Measurements from ENCODE around the gene LMF1.
"Not testable (repeated sequence)": the region's sequence is repeated elsewhere in the genome, so short reads cannot be mapped to it uniquely, and the experiment has no call there.

The LMF1 gene

DNA sequence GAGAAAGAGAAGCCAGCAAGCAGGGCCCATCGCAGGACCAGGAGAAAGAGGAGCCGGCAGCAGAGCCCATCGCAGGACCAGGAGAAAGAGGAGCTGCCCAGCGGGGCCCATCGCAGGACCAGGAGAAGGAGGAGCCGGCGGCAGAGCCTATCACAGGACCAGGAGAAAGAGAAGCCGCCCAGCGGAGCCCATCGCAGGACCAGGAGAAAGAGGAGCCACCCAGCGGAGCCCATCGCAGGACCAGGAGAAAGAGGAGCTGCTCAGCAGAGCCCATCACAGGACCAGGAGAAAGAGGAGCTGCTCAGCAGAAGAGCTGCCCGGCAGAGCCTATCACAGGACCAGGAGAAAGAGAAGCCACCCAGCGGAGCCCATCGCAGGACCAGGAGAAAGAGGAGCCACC is 88.1 kb downstream of the LMF1 start:
- DNase-seq (ENCODE audit: low read depth in 2 of 3, low spot score in 1 of 3): not testable (repeated sequence)

DNA sequence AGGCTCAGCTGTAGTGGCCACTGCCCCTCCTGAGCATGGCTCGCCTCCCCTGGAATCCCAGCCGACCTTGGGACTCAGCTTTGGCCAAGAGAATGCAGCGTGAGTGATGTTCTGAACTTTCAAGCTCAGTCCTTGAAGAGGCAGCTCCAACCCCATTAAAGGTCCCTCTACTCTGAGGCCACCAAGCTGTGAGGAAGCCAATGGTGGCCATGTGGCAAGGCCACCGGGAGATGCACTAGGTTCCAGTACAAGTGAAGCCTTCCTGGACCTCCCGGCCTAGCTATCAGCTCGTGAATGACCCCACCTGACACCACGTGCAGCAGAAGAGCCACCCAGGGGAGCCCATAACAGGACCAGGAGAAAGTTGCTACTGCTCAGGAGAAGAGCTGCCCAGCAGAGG is 88.5 kb downstream of the LMF1 start:
- DNase-seq (ENCODE audit: low read depth in 2 of 3, low spot score in 1 of 3): no peak

DNA sequence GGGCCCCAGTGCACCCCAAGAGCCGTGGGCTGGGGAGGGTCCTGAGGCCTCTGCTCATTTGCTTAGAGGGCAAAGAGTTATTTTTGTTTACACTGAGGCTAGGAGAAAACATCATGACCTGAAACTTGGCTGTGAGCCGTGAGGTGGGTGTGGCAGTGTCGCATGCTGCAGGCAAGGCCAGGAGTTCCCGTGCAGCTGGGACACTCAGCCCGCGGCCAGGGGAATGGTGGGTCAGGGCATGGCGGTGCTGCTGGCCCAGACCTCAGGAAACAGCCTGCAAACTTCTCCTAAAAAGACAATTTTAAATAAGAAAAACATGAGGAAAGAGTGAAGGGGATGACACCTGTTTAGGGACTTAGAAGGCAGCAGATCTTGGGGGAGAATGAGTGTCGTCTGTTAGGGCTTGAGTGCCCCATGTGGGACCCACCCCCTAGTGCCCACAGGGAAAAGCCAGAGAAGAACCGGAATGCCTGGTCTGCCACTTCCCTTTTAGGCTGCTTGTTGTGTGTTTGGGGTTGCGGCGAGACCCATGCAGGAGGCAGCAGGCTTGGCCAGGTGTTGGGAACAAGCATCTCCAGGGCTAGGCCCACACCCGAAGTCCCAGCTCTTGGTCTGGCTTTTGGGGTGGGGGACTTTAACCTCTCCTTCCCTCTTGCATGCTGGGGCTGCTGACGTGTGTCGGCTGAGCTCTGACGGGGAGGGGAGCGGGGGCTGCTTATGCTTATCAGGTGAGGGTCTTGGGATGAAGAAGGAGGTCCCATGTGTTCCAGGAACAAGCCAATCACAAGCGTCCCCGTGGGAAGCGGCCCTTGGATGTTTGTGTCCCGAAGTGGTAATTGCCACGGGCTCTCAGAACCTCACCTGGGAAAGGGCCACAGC is 89.3 kb downstream of the LMF1 start:
- DNase-seq (ENCODE audit: low read depth in 2 of 3, low spot score in 1 of 3): no peak

DNA sequence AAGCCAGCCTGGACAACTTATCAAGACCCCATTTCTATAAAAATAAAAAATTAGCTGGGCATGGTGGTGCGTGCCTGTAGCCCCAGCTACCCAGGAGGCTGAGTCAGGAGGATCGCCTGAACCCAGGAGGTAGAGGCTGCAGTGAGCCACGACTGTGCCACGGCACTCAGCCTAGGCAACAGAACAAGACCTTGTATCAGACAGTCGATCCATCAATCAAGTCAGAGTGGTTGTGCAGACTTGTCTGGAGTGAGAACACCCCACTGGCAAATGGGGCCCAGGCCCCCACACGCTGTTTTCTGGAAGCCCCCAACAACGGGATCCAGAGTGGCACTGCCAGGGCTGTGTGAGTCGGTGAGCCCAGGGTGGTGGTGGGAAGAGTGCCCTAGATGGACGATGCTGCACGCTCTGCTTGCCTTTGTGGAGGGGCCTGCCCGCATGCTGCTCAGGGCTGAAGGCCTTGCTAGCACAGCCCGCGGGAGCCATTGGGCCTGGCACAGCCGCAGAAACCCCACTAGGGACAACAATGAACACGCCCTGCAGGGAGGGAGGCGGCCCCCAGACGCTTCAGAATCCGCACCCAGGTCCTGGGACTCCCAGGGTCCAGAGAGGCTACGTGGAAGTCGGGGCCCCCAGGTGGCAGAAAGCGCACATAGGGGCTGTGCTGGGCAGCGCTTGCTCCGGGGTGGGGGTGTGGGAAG is 90.2 kb downstream of the LMF1 start:
- DNase-seq (ENCODE audit: low read depth in 2 of 3, low spot score in 1 of 3): no peak

DNA sequence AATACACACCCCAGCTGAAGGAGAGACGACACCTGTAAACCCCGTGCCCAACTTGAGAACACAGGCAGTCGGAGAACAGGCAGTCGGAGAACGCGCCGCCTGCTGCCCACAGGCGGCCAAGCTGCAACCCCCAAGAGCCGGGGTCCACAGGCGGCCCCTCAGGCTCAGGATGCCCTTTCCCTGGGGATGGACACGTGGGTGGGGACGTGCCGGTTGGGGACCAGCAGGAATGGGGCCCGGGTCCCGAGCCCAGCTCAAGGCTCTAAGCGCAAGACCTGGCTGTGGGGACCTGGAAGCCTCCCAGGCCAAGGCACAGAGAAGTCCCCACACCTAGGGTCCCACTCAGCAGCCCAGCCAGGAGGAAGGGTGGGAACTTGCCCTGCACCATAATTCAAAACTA is 90.8 kb downstream of the LMF1 start:
- DNase-seq (ENCODE audit: low read depth in 2 of 3, low spot score in 1 of 3): no peak

DNA sequence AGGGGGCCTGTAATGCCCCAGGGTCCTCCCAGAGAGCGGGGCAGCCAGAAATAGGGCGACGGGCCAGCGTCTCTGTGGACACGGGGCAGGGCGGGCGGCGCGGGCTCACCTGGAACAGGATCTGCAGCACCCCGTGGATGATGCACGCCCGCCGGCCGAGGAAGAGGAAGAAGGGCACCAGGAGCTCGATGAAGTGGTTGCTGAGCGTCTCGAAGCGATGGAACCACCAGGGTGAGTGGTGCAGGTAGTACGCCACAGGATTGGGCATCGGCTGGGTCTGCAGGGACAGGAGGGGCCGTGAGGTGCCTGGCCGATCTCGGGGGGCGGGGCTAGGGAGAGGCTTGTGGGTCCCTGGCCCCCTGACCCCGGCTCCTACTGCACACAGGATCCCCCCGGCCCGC is 91.3 kb downstream of the LMF1 start:
- DNase-seq (ENCODE audit: low read depth in 2 of 3, low spot score in 1 of 3): no peak

DNA sequence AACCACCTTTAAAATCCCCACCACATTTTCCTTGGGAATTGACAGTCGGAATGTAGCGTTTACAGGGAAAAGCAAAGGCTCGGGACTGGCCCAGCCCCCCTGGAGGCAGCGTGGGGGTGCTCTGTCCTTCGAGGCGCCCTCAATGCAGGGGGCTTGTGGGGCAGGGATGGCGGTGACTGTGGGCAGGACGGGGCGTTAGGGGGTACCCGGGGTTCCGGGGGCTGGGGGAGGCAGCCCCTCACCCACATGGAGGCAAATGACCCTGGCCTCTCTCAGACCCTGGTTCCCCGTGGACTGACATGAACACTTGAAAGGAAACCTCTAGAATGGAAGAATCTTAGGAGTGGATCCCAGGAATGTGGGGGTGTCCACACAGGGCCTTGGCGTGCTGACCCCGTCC is 91.9 kb downstream of the LMF1 start:
- no peak for DNase-seq (ENCODE audit: low read depth in 2 of 3, low spot score in 1 of 3)

DNA sequence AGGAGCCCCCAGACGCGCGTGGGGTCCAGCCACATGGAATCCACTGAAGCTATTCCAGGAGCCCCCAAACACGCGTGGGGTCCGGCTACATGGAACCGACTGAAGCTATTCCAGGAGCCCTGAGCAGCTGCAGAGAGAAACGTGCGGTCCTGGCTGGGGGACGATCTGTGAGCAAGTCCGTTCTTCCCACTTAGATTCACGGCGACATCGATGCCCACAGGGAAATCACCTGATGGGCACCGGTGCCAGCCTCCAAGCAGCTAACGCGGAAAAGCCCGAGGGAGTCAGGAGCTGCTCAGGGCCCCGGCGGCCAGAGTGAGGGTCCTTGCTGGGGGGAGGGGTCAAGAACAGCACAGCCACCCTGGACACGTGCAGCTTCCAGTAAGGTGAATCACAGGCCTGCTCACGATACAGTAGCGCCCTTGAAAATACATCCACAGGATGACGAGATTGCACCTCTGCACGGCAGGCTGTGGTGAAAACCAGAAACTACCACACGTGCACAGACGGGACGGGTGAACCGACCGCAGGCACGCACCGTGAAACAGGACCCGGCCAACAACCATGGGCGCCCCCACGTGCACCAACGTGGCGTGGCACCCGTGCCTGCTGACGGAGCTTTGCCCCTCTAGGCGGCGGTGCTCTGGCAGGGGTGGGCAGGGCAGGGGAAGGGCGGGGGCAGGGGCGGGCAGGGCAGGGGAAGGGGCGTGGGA is 92.6 kb downstream of the LMF1 start:
- peak in 2 of 3 donors; percentile 5 to 7 for DNase-seq (ENCODE audit: low read depth in 2 of 3, low spot score in 1 of 3)

DNA sequence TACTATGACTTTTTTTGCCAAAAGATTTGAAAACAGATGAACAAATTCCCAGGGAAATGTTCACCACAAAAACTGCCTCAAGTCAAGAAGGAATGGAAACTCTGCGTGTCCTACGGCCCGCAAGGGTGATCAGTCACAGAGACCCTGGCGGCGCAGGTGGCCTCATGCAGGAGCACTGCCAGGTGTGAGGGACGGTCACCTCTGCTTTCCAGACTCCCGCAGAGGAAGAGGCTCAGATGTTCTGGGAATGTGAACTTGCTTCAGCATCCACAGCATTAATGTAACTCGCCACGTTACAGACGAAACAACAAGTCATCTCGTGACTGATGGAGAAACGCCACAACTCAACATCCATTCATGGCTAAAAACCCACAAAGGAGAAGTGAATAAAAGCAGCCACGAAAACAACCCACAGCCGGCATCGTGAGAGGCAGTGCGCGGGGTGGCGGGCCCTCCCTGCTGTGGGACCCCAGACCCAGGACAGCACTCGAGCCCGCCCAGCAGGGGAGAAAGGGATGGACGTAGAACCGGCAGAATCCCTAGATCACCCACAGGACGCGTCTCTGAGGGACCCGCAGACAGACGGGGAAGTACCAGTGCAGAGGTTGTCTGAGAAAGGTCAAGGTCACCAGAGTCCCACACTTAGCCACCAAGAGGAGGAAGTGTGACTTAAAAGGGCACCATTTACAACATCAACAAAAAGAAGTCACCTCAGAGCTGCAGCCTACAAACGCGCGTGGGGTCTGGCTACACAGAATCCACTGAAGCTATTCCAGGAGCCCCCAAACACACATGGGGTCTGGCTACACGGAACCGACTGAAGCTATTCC is 93.3 kb downstream of the LMF1 start:
- no peak for DNase-seq (ENCODE audit: low read depth in 2 of 3, low spot score in 1 of 3)

DNA sequence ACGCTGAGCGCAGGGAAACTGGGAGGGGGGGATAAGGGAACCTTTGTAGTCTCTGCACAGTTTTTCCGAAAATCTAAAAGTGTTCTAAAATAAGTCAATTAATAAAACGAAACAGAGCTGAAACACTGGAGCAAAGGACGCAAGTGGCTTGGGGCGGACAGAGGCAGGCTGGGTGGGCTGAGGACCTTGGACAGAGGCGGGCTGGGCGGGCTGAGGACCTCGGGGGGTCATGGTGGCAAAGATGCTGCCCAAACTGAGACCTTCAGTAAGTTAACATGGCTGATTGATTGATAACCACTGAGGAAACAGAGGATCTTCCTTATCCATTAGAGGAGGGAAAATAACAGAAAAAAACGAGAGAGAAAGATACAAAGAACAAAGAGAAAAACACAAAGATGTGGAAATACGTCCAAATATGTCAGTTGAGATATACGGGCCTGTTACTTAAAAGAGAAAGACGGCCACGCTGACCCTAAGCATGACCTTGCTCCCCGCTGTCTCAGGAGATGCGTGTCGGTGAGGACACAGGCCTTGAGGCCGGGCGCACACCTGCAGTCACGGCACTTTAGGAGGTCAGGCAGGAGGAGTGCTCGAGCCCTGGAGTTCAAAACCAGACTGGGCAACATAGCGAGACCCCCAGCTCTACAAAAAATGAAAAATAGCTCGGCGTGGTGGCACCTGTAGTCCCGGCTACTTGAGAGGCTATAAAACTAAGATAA is 94.1 kb downstream of the LMF1 start:
- DNase-seq (ENCODE audit: low read depth in 2 of 3, low spot score in 1 of 3): no peak

DNA sequence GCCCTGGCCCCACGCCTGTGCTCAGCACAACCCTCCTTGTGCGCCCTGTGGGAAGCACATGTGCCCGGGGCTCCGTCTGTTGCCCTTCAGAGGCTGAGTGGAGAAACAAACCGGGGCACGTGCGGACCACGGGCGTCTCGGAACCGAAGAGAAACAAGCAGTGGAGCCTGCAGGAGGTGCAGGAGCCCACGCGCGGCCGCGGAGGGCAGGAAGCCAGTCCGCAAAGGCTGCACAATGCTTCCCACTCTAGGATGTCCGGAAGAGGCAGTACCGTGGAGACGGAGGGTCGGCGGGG is 94.8 kb downstream of the LMF1 start:
- DNase-seq (ENCODE audit: low read depth in 2 of 3, low spot score in 1 of 3): no peak

DNA sequence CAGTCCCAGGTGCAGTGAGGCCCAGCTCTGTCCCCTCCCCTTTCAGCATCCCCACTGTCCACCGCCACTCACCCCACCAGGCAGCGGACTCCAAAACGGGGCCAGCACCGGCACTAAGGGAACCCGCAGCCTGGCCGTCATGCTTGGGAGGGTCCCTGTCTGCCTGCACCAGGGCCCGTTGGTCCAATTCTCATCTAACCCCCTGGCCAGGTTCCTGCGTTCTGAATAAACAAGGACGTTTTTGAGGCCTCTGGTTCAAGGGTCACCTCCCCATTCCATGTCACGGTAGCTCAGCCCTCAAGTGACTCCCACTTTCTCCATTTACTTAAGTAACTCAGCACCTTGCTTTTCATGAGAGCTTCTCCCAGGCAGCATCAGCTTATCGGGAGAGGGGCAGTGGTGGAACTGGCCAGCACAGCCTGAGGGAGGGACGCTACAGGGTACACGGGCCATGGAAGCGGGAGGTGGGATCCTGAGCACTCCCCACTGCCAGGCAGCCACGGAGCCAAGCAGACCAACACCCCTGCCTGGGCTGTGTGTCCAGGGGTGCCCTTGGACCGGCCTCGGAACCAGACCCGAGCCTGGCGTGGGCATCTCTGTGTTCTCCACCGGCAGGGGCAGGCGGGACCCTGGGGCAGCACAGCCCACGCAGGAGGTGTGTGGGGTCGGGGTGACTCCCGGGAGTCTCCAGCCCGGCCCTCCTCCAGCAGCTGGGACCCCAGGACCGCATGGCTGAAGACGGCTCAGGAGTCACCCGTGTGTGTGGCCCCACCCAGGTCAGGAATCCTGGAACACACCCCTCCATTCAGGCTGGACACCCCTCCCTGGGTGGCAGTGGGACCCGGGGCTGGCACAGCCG is 95.4 kb downstream of the LMF1 start:
- no peak for DNase-seq (ENCODE audit: low read depth in 2 of 3, low spot score in 1 of 3)

DNA sequence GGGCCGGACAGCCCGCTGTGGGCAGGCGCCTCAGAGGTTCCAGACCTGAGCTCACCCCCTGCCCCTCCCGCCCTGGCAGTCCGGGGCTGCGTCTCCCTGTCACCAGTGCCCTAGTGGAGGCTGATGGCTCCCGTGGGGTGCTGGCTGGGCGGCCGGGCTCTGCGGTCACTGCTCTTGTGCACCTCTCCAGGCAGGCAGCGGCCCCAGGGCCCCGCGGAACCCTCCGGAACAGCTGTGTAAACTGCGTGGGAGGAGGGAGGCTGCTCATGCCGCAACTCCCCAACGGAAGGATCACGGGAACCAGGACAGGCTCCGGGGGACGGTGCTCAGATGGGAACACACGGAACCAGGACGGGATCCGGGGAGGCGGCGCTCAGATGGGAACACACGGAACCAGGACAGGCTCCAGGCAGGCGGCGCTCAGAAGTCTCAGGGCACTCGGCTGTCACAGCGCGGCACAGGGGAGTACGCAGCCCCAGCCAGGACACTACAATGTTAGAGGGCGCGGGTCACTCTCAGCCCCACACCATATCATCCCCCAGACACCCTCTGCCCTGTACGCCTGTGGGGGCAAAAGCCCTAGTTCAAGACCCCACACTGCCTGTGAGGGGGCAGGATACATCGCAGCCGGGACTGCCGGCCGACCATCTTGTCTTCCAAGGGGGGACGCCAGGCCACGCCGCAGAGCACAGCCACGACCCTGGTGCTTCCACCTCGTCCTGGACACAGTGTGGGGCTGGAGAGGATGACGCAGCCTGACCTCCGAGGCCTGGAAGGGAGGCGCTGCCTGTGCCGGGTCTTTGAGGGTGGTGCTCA is 96.2 kb downstream of the LMF1 start:
- no peak for DNase-seq (ENCODE audit: low read depth in 2 of 3, low spot score in 1 of 3)

DNA sequence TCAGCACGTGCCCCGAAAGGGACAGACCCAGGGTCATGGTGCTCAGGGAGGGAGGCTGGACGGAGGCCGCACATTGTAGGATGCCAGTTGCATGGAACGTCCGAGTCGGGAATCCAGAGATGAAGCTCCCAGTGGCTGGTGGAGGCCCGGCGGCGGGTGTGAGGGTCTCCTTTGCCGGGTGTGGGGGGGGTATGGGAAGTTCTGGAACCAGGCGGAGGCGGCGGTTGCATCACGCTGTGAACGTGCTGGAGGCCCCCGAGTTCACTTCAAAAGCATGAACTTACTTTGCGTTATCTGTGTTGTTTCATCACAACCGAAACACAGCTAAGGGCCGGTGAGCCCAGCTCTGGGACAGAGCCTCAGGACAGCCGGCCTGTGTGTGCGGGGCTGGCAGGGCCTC is 96.9 kb downstream of the LMF1 start:
- no peak for DNase-seq (ENCODE audit: low read depth in 2 of 3, low spot score in 1 of 3)

DNA sequence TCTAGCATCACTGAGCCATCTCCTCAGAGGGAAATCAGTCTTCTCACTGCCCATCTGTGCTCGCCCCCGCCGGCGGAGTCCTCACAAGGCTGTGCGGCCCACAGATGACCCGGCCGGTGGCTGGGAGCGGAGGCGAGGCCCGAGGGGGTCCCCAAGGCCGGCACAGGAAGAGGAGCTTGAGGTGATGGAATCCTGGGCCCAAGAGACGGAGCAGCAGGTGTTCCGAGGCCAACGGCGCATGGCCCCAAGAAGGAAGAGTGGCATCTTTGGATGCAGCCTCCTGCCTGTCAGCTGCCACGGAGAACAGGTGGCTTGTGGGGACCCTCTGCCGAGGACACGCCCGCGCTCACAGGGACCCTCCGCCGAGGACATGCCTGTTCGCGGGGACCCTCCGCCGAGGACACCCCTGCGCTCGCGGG is 97.5 kb downstream of the LMF1 start:
- DNase-seq (ENCODE audit: low read depth in 2 of 3, low spot score in 1 of 3): no peak

DNA sequence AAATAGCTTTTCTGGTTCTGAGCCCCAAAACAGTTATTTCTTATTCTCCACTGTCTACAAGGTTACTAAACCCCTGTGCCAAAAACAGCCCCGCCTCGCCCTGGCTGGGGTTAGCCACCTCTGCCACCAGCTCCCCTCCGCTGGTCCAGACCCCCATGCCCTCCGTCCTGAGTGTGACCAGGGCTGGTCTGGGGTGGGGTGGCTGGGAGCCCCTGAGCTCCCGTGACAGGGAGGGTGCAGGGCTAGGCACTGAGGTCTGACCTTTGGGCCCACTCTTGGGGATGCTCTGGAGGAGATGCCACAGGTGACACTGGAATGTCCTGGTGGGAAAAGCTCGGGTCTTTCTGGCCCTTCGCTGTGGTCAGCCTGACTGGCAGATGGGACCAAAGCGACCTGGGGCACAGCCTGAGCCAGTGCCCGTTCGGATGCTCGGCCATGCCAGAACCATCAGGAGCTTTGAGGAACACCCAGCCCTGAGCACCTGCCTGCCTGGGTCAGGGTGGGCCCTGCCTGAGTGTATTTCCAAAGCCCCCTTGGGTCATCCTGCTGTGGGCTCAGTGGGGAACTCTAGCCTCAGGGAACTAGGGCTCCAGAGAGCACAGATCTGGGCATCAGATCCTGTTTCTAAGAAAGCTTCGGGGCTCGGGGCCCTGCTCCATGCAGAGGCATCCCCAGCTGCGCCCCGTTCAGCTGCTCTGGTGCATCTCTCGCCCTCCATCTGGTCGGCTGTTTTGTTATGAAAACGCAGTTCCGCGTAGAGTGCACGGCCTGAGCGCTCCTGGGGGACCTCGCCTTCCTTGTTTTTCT is 98.1 kb downstream of the LMF1 start:
- no peak for DNase-seq (ENCODE audit: low read depth in 2 of 3, low spot score in 1 of 3)

DNA sequence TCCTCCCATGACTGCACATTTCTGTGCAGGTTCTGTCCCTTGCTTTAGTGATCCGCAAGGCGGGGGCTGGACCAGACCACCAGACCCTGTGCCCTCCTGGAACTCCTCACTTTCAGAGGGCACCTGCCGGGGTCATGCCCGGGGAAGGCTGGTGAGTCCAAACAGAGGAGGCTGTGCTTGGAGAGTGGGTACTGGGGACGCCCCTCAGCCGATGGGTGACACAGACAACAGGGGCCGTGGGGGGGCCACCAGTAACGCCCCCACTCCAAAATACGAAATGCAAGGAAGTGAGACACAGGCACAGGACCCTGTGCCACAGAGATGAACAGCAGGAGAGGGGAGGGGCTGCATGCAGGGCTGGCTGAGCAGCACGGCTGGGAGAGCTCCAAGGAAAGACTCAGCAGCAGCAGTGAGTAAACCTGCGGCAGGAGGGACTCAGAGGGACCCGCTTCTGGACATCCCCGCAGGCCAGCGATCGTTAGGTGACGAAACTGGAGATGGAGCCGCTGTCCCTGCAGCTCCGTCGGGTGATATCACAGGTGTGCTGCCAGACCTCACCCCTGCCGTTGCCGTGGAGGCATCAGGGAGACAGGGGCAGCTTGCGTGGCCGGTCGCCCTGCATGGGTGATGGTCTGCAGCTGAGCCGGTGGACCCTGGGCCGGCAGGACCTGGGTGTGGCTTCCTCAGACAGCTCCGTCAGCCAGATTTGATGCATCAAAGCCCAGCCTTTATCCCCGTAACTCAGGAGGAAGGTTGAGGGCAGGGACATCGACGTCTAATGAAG is 99.0 kb downstream of the LMF1 start:
- no peak for DNase-seq (ENCODE audit: low read depth in 2 of 3, low spot score in 1 of 3)
